Pancreas (tissue), 10 donors: ENCODE data around the gene RAB7B. TPM values are rescaled to one million over a fixed set of nuclear protein-coding genes. Genes with fewer than 3 reads are reported as not detected.

ENCODE experiments used
- ATAC-seq, 4 donors: fragments of 200-7000 bp; cut with Tn5 transposase; one replicate each; pipeline versions ENCODE4 v1.8.0 to v1.9.1; 2020; ENCODE audit warnings: mild to moderate bottlenecking in 4 of 4, moderate library complexity in 4 of 4
- DNase-seq, 6 donors: peaks; one replicate each; pipeline ENCODE4 v3.0.0-alpha.2; 2020
- FAIRE-seq: peaks from 2 replicates; lab custom pipeline; 2012; peaks lifted over from hg19 to GRCh38; lab: Jason Lieb, UNC
- H3K27ac ChIP-seq, 4 donors: fragments of 200-600 bp; sonication (generic); 1 replicate in 3 of 4; 2 replicates in 1 of 4; pipeline versions ENCODE4 v1.5.0 to v1.8.0; 2020
- H3K27me3 ChIP-seq, 4 donors: fragments of 200-600 bp; one replicate each; pipeline ENCODE4 v1.8.0; 2021
- H3K36me3 ChIP-seq, 3 donors: fragments of 200-600 bp; sonication (generic) in 1 of 3; one replicate each; pipeline versions ENCODE4 v1.5.0 to v1.8.0; 2020 to 2021
- H3K4me1 ChIP-seq, 3 donors: fragments of 200-600 bp; one replicate each; pipeline ENCODE4 v1.8.0; 2021
- H3K4me3 ChIP-seq, 4 donors: fragments of 200-600 bp; sonication (generic) in 2 of 4; one replicate each; pipeline versions ENCODE4 v1.5.0 to v1.8.0; 2020 to 2021
- H3K9me3 ChIP-seq, 4 donors: fragments of 200-600 bp; one replicate each; pipeline ENCODE4 v1.8.0; 2021
- WGBS, 2 donors: extraction: QIAGEN DNeasy Blood & Tissue Kit; methylation state at CpG; one replicate each; pipeline ENCODE4 v1.1.7; 2013; 5-methylcytosine and 5-hydroxymethylcytosine counted together
- intact Hi-C, 3 donors: fragments of 100-400 bp; cut with DNase I; formaldehyde crosslinking; loops; one replicate each; pipeline versions ENCODE4 v1.11.1 to v1.14.2; 2022
- polyA plus RNA-seq, 2 donors: library from polyadenylated mRNA; stranded (reverse); fragments of 200-250 nt; gene quantifications; one replicate each; pipeline ENCODE4 v1.2.3, GENCODE V29; 2013
- total RNA-seq, 6 donors: library from RNA; stranded (reverse); fragmentation: NEBNext Ultra II Directional in 4 of 6; extraction: Animal tissue kit (Norgen Biotek cat#: 25700) in 4 of 6; gene quantifications; one replicate each; pipeline versions ENCODE4 v1.2.1 to v1.2.4, GENCODE V29; 2021 to 2023
- TF ChIP-seq, protein P1 (sequence below), 4 donors: fragments of 200-600 bp; sonication (generic) in 3 of 4; IDR thresholded peaks; one replicate each; pipeline versions ENCODE4 v1.5.0 to v1.8.0; 2021; ENCODE audit warnings: antibody characterized with exemption in 4 of 4
- donor health status: healthy with polysubstance abuse.
- donor health status: DM: no; HTN: no; CAD: no; lungs with moderate emphysema.
- donor health status: DM: no; HTN: no; CAD: no.
- donor health status: control.
- donor health status: control.
- donor health status: Bipolar disorder and iron deficiency.
- donor health status: DM: yes; HTN: yes; CAD: no.
- donor health status: DM: no; HTN: no; CAD: no.
- donor health status: DM: no; HTN: no; CAD: no.
- donor health status: DM: yes; HTN: yes; CAD: no.

RAB7B gene
- total and polyA plus RNA-seq, 8 donors, result 0.24 to 4.0 (median 0.59) TPM

DNA sequence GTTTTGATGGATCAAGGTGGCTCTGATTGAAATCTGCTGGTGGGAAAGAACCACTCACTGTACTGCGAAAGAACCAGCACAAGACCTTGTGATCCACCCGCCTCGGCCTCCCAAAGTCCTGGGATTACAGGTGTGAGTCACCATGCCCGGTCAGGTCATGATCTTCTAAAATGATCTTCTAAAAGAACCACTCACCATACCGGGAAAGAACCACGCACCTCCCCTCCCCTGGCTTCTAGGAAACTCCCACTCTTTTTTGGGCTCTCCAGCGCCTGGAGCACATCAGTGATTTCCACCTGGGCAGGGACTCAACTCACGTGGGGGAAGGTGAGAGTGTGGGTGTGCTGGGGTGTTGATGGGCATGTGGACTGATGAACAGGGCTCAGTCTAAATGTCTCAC lies 7.9 kb upstream of the RAB7B start:
- WGBS, 2 donors, result 86 to 90% methylated on average over 8 of the region's 8 CpGs
- intact Hi-C loops, result no loop called here
- Histone ChIP-seq H3K4me1 (no peaks in the 10 kb centered on the region), H3K4me3 (no peak overlapping the region), H3K9me3 (no peaks in the 10 kb centered on the region), H3K27ac (no peak overlapping the region), H3K36me3 (no peaks in the 10 kb centered on the region), H3K27me3 (no peaks in the 10 kb centered on the region)
- TF ChIP-seq, protein P1, sequence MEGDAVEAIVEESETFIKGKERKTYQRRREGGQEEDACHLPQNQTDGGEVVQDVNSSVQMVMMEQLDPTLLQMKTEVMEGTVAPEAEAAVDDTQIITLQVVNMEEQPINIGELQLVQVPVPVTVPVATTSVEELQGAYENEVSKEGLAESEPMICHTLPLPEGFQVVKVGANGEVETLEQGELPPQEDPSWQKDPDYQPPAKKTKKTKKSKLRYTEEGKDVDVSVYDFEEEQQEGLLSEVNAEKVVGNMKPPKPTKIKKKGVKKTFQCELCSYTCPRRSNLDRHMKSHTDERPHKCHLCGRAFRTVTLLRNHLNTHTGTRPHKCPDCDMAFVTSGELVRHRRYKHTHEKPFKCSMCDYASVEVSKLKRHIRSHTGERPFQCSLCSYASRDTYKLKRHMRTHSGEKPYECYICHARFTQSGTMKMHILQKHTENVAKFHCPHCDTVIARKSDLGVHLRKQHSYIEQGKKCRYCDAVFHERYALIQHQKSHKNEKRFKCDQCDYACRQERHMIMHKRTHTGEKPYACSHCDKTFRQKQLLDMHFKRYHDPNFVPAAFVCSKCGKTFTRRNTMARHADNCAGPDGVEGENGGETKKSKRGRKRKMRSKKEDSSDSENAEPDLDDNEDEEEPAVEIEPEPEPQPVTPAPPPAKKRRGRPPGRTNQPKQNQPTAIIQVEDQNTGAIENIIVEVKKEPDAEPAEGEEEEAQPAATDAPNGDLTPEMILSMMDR (IDR thresholded peaks at IDR 0.05), result no peak
- no peak for DNase-seq
- ATAC-seq, result no peak
- FAIRE-seq, result no peak

DNA sequence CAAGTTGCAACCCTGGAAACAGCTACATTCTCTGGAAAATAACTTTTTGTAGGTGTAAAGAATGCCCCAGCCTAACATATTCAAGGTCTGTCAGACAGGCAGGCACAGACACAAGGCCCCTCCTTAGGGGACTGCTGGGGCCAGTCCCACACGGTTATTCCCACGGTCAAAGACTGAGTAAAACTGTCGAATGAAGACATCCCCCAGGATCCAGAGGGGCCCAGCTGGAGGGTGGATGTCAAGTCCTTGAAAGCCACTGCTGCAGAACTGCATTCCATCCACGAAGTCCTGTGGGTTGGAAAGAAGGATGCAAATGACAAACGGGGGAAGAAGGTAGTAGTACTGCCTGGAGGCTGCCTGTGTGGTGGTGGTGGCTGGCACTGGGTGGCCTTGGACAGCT lies 6.9 kb upstream of the RAB7B start:
- H3K27me3 ChIP-seq, result no peaks in the 10 kb centered on the region
- TF ChIP-seq, protein P1 (IDR thresholded peaks at IDR 0.05), result no peak

DNA sequence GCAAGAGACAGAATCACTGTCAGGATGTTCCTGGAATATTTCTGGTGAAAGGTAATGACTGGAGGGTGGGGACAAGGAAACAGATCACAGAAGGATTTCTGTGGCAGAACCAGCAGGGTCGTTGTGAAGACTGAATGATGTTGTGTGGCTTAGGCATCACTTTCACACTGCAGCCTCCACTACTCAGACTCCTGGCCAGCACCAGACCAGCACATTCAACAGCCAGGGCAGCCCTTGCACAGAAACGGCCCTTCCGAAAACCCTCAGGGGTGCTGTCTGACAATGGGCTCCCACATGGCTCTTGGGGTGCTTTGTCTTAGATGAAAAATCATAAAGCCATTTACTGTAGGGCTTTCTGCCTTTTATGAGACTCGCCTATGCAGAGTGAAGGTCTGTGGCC lies 3.8 kb upstream of the RAB7B start:
- H3K9me3 ChIP-seq, result no peaks in the 10 kb centered on the region
- no peak overlapping the region for H3K27ac ChIP-seq
- no peak overlapping the region for H3K4me3 ChIP-seq
- 56 to 67% methylated on average over 4 of the region's 4 CpGs for WGBS, 2 donors
- FAIRE-seq, result no peak
- no peak for ATAC-seq
- no peaks in the 10 kb centered on the region for H3K4me1 ChIP-seq
- TF ChIP-seq, protein P1 (IDR thresholded peaks at IDR 0.05), result no peak
- no peaks in the 10 kb centered on the region for H3K36me3 ChIP-seq
- intact Hi-C loops, result no loop called here
- H3K27me3 ChIP-seq, result no peaks in the 10 kb centered on the region
- DNase-seq, result peak in 1 of 6 donors; percentile 7

More for the DNA sequence above, 6.9 kb upstream of the RAB7B start:
- H3K4me1 ChIP-seq, result no peaks in the 10 kb centered on the region
- H3K36me3 ChIP-seq, result no peaks in the 10 kb centered on the region
- H3K9me3 ChIP-seq, result no peaks in the 10 kb centered on the region
- no peak overlapping the region for H3K27ac ChIP-seq
- WGBS, 2 donors, result 55 to 64% methylated on average over 5 of the region's 5 CpGs
- no peak for ATAC-seq
- no peak for FAIRE-seq
- intact Hi-C loops, result no loop called here
- peak in 1 of 6 donors; percentile 3 for DNase-seq
- no peak overlapping the region for H3K4me3 ChIP-seq

DNA sequence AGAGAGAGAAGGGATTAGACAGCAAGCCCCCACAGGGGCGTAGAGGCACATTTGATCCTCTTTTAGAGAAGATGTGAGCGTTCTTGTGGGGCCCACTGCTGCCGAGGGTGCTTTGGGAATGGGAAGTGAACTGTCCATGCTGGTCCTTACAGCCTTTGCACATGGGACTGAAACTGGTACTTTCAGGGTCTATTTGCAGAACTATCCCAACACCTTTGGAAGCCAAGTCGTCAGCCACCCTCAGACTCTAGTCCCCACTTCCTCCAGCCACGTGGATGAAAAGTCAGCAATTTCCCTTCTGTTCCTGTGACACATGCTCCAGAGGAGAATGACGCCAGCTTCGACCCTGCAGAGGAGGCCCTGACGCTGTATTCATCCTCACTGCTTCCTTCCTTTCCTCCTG lies 2.6 kb upstream of the RAB7B start:
- peak overlapping the region in 2 of 4 donors; percentile 53 to 72 for H3K27ac ChIP-seq
- ATAC-seq, result peak in 1 of 4 donors; percentile 19
- no peak overlapping the region for H3K4me3 ChIP-seq
- H3K36me3 ChIP-seq, result no peaks in the 10 kb centered on the region
- FAIRE-seq, result no peak
- no peaks in the 10 kb centered on the region for H3K27me3 ChIP-seq
- WGBS, 2 donors, result 68 to 84% methylated on average over 8 of the region's 8 CpGs
- H3K9me3 ChIP-seq, result no peaks in the 10 kb centered on the region
- DNase-seq, result peak in 1 of 6 donors; percentile 45
- intact Hi-C loops, result no loop called here
- no peaks in the 10 kb centered on the region for H3K4me1 ChIP-seq
- TF ChIP-seq, protein P1 (IDR thresholded peaks at IDR 0.05), result no peak

DNA sequence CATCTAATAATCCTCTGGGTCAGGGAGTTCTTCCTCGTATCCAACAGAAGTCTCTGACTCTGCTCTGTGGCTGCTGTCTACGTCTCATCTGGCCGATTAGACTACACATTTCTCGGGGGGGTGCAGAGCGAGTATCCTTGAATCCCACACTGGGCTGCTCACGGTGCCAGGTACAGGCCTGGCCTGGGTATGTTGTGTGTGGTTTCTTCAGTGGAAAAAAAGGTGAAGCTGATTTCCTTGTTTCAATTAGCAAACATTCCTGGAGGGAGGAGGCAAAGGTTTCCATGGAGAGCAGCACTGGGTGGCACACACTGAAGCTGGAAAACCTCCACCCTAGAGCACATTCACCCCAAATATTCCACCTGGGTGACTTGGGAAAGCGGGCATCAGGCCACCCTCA lies 2.0 kb upstream of the RAB7B start:
- FAIRE-seq, result no peak
- Histone ChIP-seq H3K36me3 (no peaks in the 10 kb centered on the region), H3K27me3 (no peaks in the 10 kb centered on the region), H3K4me1 (no peaks in the 10 kb centered on the region), H3K9me3 (no peaks in the 10 kb centered on the region), H3K4me3 (no peak overlapping the region), H3K27ac (peak overlapping the region in 2 of 4 donors; percentile 53 to 72)
- TF ChIP-seq, protein P1 (IDR thresholded peaks at IDR 0.05), result no peak
- DNase-seq, result peak in 1 of 6 donors; percentile 13
- ATAC-seq, result peak; percentile 16 to 49 (median 38)
- intact Hi-C loops, result no loop called here
- WGBS, 2 donors, result 63% methylated on average over 7 of the region's 7 CpGs
